Stimulated activated CD4-positive, alpha-beta T cell treated with anti-CD3 and anti-CD28 coated beads, Interleukin-1b, Interleukin-23, amount 100 ng/mL, for 1 hour (primary cell): ENCODE measurements around the gene KRT17.

Source experiments
- DNase-seq, 2 donors: peaks; one replicate each; pipeline ENCODE4 v3.0.0-alpha.2; 2020; ENCODE audit warnings: low read depth in 2 of 2

KRT17 gene

DNA sequence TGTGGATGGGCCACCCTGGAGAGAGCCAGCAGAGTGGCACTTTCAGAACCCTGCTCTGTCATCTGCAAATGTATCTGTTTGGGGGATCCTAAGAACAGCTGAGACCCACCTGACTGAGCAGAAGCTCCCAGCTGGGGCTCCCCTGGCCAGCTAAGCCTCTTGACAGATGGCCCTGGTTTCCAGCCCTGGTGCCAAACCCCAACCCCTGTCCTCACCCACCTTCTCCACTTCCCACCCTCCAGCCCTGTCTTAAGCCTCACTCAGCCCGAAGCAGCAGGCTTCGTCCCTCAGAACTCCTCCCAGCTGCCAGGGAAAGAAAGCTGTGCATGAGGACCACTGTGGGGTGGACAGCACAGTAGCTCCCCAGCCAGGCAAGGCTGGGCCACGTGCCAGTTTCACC is 49.0 kb downstream of the KRT17 start:
- no peak for DNase-seq

DNA sequence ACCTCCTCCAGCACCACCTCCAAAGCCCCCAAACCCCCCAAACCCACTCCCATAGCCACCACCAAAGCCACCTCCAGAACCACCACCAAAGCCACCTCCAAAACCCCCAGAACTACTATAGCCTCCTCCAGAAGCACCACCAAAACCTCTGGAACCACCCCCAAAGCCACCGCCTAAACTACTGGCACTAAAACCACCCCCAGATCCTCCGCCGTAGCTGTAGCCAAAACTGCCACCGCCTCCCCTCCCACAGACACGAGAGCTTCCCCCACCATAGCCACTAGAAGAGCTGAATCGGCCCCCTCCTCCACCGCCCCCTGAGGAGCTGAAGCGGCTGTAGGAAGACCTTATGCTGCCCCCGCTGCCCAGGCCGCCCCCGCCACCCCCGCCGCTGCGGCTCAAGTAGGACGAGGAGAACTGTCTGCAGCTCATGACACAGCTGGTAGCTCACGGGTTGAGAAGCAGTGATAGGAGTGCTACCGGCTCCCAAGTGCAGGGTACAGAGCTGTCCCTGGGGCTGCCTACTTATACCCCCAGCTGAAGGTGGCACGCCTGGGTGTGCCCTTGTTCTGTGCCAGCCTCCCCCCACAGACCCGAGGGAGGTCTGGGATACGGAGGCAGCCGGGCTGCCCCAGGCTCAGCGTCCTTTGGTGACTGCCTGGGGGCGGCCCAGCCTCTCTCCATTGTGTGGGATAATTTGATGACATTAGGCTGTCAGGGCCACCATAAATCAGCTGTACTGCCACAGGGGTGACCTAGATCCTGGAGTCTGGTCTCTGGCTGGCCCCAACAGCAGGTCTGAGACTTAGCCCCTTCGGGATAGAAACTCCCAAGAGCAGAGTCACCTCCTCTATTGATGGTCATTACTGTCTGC is 52.6 kb downstream of the KRT17 start, which contains the start of gene KRT9:
Gene KRT9, minus strand, starts transcription at position 499 of the 874 bp plus-strand sequence. Its CDS starts 67 bp downstream, at position 432.
- DNase-seq = no peak
